Astrocyte (in vitro differentiated cells and primary cell): ENCODE results near the gene NUTF2. TPM values are rescaled to one million over a fixed set of nuclear protein-coding genes. Genes with fewer than 3 reads are reported as not detected.
A peak's percentile ranks its signal among the peaks of the same experiment; 100 is the strongest.

ENCODE experiments used
- DNase-seq: peaks from one replicate; pipeline ENCODE4 v3.0.0-alpha.2; 2010; ENCODE audit warnings: low read depth
- FAIRE-seq: peaks from 2 replicates; lab custom pipeline; 2011; peaks lifted over from hg19 to GRCh38; lab: Jason Lieb, UNC
- H2AFZ ChIP-seq: 2 replicates; pipeline ENCODE4 v1.6.0; 2012; ENCODE audit warnings: low read depth, low read length, inconsistent platforms
- H3K27ac ChIP-seq: 2 replicates; pipeline ENCODE4 v1.5.1; 2011; ENCODE audit warnings: low read depth, low read length, inconsistent platforms
- H3K27me3 ChIP-seq: 2 replicates; pipeline ENCODE4 v1.6.0; 2011; ENCODE audit warnings: low read length, inconsistent platforms; ENCODE audit not compliant: insufficient read depth
- H3K36me3 ChIP-seq: 2 replicates; pipeline ENCODE4 v1.5.1; 2011; ENCODE audit warnings: low read length, inconsistent platforms; ENCODE audit not compliant: insufficient read depth
- H3K4me1 ChIP-seq: 2 replicates; pipeline ENCODE4 v1.5.1; 2011; ENCODE audit warnings: low read length, inconsistent platforms; ENCODE audit not compliant: insufficient read depth
- H3K4me2 ChIP-seq: 2 replicates; pipeline ENCODE4 v1.6.0; 2012; ENCODE audit warnings: low read length, inconsistent platforms
- H3K4me3 ChIP-seq: 2 replicates; pipeline ENCODE4 v1.5.1; 2011; ENCODE audit warnings: low read depth, mild to moderate bottlenecking, low read length, inconsistent platforms; ENCODE audit not compliant: insufficient read depth
- H3K79me2 ChIP-seq: 2 replicates; pipeline ENCODE4 v1.6.0; 2012; ENCODE audit warnings: mild to moderate bottlenecking, low read length, inconsistent platforms; ENCODE audit not compliant: insufficient read depth
- H3K9ac ChIP-seq: 2 replicates; pipeline ENCODE4 v1.6.0; 2012; ENCODE audit warnings: mild to moderate bottlenecking, low read length, inconsistent platforms
- H3K9me3 ChIP-seq: 2 replicates; pipeline ENCODE4 v1.5.1; 2012; ENCODE audit warnings: low read depth, mild to moderate bottlenecking, low read length, inconsistent platforms; ENCODE audit not compliant: insufficient read depth
- H4K20me1 ChIP-seq: 2 replicates; pipeline ENCODE4 v1.6.0; 2012; ENCODE audit warnings: low read length, inconsistent platforms; ENCODE audit not compliant: insufficient read depth
- H3K27ac Mint-ChIP-seq: one replicate; pipeline ENCODE4 v1.8.0; 2021; ENCODE audit warnings: mild to moderate bottlenecking, mixed read lengths; ENCODE audit not compliant: unreplicated experiment
- H3K27me3 Mint-ChIP-seq: one replicate; pipeline ENCODE4 v1.8.0; 2021; ENCODE audit warnings: low read depth, mixed read lengths; ENCODE audit not compliant: unreplicated experiment
- H3K36me3 Mint-ChIP-seq: one replicate; pipeline ENCODE4 v1.8.0; 2021; ENCODE audit warnings: low read depth, mixed read lengths; ENCODE audit not compliant: unreplicated experiment
- H3K4me1 Mint-ChIP-seq: one replicate; pipeline ENCODE4 v1.8.0; 2021; ENCODE audit warnings: low read depth, mixed read lengths; ENCODE audit not compliant: unreplicated experiment
- H3K4me3 Mint-ChIP-seq: one replicate; pipeline ENCODE4 v1.8.0; 2021; ENCODE audit warnings: mild to moderate bottlenecking, moderate library complexity, mixed read lengths; ENCODE audit not compliant: unreplicated experiment
- H3K9me3 Mint-ChIP-seq: one replicate; pipeline ENCODE4 v1.8.0; 2021; ENCODE audit warnings: mild to moderate bottlenecking, mixed read lengths; ENCODE audit not compliant: unreplicated experiment
- CTCF ChIP-seq: IDR thresholded peaks from 2 replicates; pipeline ENCODE4 v1.5.1; 2011; ENCODE audit warnings: low read depth, mild to moderate bottlenecking, inconsistent platforms, low read length, moderate library complexity; ENCODE audit not compliant: insufficient read depth
- EZH2 ChIP-seq: IDR thresholded peaks from 2 replicates; pipeline ENCODE4 v1.6.1; 2012; ENCODE audit warnings: mild to moderate bottlenecking, low read length, inconsistent platforms; ENCODE audit not compliant: insufficient read depth
- total RNA-seq: library from RNA; stranded (reverse); gene quantifications from 2 replicates; pipeline ENCODE4 v1.2.1, GENCODE V29; 2021

NUTF2 gene
- total RNA-seq, 1 donor from 2014 or later, result 224 TPM

- no peak for DNase-seq
- Mint-ChIP-seq H3K27me3 (no peaks in the 10 kb centered on the region), H3K36me3 (peaks cover 6% of the 10 kb centered on the region)
Observed at GRCh38 chr16:67845291-67846062, 1.3 kb upstream of the NUTF2 start.

GRCh38 chr16:67846063-67846319 is 742 bp upstream of the NUTF2 start:
- peaks cover 84% of the 10 kb centered on the region for H3K79me2 ChIP-seq
- peak overlapping the region; percentile 97 for H2AFZ ChIP-seq
- H3K27me3 ChIP-seq, result no peaks in the 10 kb centered on the region
- Mint-ChIP-seq H3K4me3 (peak overlapping the region; percentile 92), H3K9me3 (no peaks in the 10 kb centered on the region), H3K36me3 (peaks cover 6% of the 10 kb centered on the region), H3K4me1 (peaks cover 30% of the 10 kb centered on the region), H3K27ac (peak overlapping the region; percentile 97), H3K27me3 (no peaks in the 10 kb centered on the region)
- FAIRE-seq (no peak), DNase-seq (no peak)
- peak overlapping the region; percentile 96 for H3K4me2 ChIP-seq
- peaks cover 45% of the 10 kb centered on the region for H4K20me1 ChIP-seq
- peaks cover 45% of the 10 kb centered on the region for H3K4me1 ChIP-seq
- H3K4me3 ChIP-seq, result peak overlapping the region; percentile 90
- peaks cover 3% of the 10 kb centered on the region for H3K36me3 ChIP-seq
- peak overlapping the region; percentile 92 for H3K27ac ChIP-seq
- H3K9ac ChIP-seq, result peak overlapping the region; percentile 99
- no peaks in the 10 kb centered on the region for H3K9me3 ChIP-seq
- TF ChIP-seq CTCF (no peak), EZH2 (no peak)

More at GRCh38 chr16:67845291-67846062, 1.3 kb upstream of the NUTF2 start:
- peaks cover 45% of the 10 kb centered on the region for H3K4me1 ChIP-seq
- Mint-ChIP-seq H3K9me3 (no peaks in the 10 kb centered on the region), H3K4me1 (peaks cover 30% of the 10 kb centered on the region), H3K27ac (peak overlapping the region; percentile 97), H3K4me3 (peak overlapping the region; percentile 92)
- peak overlapping the region; percentile 99 for H3K9ac ChIP-seq
- H3K79me2 ChIP-seq, result peaks cover 79% of the 10 kb centered on the region
- H3K9me3 ChIP-seq, result no peaks in the 10 kb centered on the region
- no peaks in the 10 kb centered on the region for H3K27me3 ChIP-seq
- TF ChIP-seq EZH2 (no peak), CTCF (no peak)
- peak overlapping the region; percentile 90 for H3K4me3 ChIP-seq
- FAIRE-seq, result no peak
- H2AFZ ChIP-seq, result no peak overlapping the region
- no peak overlapping the region for H3K27ac ChIP-seq
- peak overlapping the region; percentile 96 for H3K4me2 ChIP-seq
- H4K20me1 ChIP-seq, result peaks cover 41% of the 10 kb centered on the region
- peaks cover 3% of the 10 kb centered on the region for H3K36me3 ChIP-seq
